Sigmoid colon (tissue), 4 donors: Measurements from ENCODE around the gene IL17D.

ENCODE experiments used
- EP300 ChIP-seq, 4 donors: sonication (generic); formaldehyde crosslinking; IDR thresholded peaks; one replicate each; pipeline ENCODE4 v1.6.1; 2017; ENCODE audit warnings: antibody characterized with exemption in 4 of 4
- POLR2A ChIP-seq, 2 donors: fragments of 450-650 bp; IDR thresholded peaks; one replicate each; pipeline ENCODE4 v1.6.1; 2016; ENCODE audit warnings: antibody characterized with exemption in 2 of 2, mild to moderate bottlenecking in 2 of 2, moderate library complexity in 2 of 2
- TF ChIP-seq, protein P1 (sequence below), 4 experiments: fragments of 450-650 bp in 3 of 4; fragments of 200-600 bp in 1 of 4; IDR thresholded peaks; one replicate each; pipeline ENCODE4 v1.5.1; 2016 to 2019; ENCODE audit warnings: antibody characterized with exemption in 4 of 4, mild to moderate bottlenecking in 3 of 4, moderate library complexity in 2 of 4

DNA sequence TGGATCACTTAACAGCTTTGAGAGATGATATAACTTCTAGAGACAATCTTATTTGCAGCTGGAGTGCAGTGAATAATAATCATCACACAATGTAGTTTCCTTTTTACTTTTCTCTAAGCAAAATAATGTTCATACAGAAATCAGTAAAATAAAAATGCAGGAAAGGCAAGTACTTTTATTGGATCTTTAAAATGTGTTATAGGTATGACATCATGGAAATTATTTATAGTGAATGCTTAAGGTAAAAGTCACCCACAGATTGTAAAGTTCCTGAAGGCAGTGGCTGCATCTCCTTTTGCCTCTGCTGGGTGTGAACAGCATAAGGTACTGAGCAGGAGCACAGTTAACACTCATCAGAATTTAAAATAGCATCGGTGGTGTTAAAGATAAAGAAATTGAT lies 17.3 kb upstream of the IL17D start:
- TF ChIP-seq, protein P1, sequence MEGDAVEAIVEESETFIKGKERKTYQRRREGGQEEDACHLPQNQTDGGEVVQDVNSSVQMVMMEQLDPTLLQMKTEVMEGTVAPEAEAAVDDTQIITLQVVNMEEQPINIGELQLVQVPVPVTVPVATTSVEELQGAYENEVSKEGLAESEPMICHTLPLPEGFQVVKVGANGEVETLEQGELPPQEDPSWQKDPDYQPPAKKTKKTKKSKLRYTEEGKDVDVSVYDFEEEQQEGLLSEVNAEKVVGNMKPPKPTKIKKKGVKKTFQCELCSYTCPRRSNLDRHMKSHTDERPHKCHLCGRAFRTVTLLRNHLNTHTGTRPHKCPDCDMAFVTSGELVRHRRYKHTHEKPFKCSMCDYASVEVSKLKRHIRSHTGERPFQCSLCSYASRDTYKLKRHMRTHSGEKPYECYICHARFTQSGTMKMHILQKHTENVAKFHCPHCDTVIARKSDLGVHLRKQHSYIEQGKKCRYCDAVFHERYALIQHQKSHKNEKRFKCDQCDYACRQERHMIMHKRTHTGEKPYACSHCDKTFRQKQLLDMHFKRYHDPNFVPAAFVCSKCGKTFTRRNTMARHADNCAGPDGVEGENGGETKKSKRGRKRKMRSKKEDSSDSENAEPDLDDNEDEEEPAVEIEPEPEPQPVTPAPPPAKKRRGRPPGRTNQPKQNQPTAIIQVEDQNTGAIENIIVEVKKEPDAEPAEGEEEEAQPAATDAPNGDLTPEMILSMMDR (IDR thresholded peaks at IDR 0.05), result no peak
- TF ChIP-seq POLR2A (IDR thresholded peaks at IDR 0.05) (no peak), EP300 (IDR thresholded peaks at IDR 0.05) (no peak)
